ENCODE data around the gene CAMSAP2.

DNA sequence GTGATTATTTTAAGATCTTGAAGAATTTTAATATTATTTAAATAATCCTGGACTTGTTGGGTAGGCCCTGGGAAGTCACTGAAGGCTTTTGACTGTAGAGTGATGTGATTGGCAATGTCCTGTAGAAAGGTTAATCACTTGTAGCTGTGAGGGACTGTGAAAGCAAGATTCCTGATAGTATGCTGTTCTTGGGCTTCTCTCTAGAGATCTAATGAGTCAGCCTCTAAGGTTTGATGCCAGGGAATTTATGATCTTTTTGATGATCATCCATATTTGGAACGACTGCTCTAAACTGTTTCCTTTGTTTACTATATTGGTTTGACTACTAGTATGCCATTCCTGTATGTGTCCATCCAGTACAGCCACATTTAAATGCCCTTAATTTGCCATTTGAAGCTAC is 56.5 kb downstream of the CAMSAP2 start:
- TF ChIP-seq, protein P1, sequence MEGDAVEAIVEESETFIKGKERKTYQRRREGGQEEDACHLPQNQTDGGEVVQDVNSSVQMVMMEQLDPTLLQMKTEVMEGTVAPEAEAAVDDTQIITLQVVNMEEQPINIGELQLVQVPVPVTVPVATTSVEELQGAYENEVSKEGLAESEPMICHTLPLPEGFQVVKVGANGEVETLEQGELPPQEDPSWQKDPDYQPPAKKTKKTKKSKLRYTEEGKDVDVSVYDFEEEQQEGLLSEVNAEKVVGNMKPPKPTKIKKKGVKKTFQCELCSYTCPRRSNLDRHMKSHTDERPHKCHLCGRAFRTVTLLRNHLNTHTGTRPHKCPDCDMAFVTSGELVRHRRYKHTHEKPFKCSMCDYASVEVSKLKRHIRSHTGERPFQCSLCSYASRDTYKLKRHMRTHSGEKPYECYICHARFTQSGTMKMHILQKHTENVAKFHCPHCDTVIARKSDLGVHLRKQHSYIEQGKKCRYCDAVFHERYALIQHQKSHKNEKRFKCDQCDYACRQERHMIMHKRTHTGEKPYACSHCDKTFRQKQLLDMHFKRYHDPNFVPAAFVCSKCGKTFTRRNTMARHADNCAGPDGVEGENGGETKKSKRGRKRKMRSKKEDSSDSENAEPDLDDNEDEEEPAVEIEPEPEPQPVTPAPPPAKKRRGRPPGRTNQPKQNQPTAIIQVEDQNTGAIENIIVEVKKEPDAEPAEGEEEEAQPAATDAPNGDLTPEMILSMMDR (conservative IDR thresholded peaks at IDR 0.05 in 1 of 2, IDR thresholded peaks at IDR 0.05 in 1 of 2; ENCODE audit: extremely low read depth in 1 of 2, insufficient read depth in 1 of 2, low read depth in 1 of 2, low read length in 2 of 2) = no peak
- no peak for TF ChIP-seq EZH2 (IDR thresholded peaks at IDR 0.05; ENCODE audit: borderline replicate concordance, low read length)
